ENCODE results near the gene SRSF3. TPM values are rescaled to one million over a fixed set of nuclear protein-coding genes. Genes with fewer than 3 reads are reported as not detected.

Gene SRSF3
- polyA plus RNA-seq, 2 of the 4 experiments (the other 2 are of a cell fraction) = 629 to 652 TPM

DNA sequence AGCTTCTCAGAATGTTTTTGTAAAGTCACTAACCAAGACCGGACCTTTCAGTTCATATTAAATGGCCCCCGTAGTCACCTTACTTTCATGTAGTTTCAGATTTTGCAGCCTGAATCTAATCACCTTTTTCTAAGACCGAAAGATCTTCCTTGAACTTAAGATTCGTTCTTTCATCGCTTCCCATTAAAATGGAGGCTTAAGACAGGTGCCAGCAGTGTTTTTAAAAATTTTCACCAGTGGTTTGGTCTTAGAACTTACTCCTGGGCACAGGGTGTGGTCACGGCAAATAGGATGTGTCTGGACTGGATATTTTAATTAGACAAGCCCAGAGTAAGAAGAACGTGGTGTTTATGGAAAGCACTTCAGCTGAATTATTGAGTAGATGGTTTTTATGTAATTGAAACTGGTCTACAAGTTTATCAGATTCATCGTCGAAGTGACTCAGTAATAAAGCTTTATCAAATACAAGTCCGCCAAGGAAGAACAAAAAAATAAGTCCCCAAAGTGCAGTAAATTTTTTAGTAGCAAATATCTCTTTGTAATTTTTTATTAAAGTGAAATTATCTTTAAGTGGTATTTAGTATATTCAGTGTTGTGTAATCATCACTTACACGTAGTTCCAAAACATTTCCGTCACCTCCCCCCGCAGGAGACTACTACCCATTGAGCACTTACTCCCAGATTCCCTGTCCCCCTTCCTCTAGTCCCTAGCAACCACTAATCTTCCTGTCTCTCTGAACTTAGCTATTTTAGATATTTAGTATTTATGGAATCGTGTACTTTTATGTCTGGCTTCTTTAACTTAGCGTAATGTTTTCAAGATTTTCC, 868 bp downstream of the SRSF3 start:
- DNase-seq (ENCODE audit: low read depth in 1 of 2, low spot score in 1 of 2) (peak in 1 of 2 experiments; percentile 56), FAIRE-seq (no peak), ATAC-seq (peak in 1 of 2 experiments; percentile 14; a peak in 1 of 6 replicates)
- ChIA-PET POLR2A (interaction anchor here (0.5 to 2.9 kb wide), 7 partner anchors 11 to 575 kb away, joined by 3 to 15 read pairs (median 4); partner anchors contain the start of gene PIM1), CTCF (no interaction called here)
- peaks cover 49% of the 10 kb centered on the region for H3K4me1 ChIP-seq
- peak overlapping the region; percentile 91 for H3K4me2 ChIP-seq
- H3K4me3 ChIP-seq = peak overlapping the region; percentile 86
- TF ChIP-seq CEBPB (IDR thresholded peaks at IDR 0.05) (peak; percentile 19 to 59; a peak in 3 of 4 replicates), TP53 (CRISPR knock-in tag; IDR thresholded peaks at IDR 0.05) (no peak), TFCP2L1 (CRISPR knock-in tag; IDR thresholded peaks at IDR 0.05) (peak; percentile 6; the same call in 1 of the 2 replicates), HOXA7 (CRISPR knock-in tag; IDR thresholded peaks at IDR 0.05) (peak; percentile 46)
- TF ChIP-seq, protein P1, sequence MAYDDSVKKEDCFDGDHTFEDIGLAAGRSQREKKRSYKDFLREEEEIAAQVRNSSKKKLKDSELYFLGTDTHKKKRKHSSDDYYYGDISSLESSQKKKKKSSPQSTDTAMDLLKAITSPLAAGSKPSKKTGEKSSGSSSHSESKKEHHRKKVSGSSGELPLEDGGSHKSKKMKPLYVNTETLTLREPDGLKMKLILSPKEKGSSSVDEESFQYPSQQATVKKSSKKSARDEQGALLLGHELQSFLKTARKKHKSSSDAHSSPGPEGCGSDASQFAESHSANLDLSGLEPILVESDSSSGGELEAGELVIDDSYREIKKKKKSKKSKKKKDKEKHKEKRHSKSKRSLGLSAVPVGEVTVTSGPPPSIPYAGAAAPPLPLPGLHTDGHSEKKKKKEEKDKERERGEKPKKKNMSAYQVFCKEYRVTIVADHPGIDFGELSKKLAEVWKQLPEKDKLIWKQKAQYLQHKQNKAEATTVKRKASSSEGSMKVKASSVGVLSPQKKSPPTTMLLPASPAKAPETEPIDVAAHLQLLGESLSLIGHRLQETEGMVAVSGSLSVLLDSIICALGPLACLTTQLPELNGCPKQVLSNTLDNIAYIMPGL (CRISPR knock-in tag; IDR thresholded peaks at IDR 0.05; ENCODE audit: borderline replicate concordance) = peak; percentile 37; the same call in 1 of the 2 replicates
- H3K27ac ChIP-seq = peak overlapping the region; percentile 81 to 92
- under 1% methylated on average over 15 of the region's 15 CpGs for WGBS (ENCODE audit: missing lambda C conversion rate)
- H3K9me3 ChIP-seq = no peaks in the 10 kb centered on the region

DNA sequence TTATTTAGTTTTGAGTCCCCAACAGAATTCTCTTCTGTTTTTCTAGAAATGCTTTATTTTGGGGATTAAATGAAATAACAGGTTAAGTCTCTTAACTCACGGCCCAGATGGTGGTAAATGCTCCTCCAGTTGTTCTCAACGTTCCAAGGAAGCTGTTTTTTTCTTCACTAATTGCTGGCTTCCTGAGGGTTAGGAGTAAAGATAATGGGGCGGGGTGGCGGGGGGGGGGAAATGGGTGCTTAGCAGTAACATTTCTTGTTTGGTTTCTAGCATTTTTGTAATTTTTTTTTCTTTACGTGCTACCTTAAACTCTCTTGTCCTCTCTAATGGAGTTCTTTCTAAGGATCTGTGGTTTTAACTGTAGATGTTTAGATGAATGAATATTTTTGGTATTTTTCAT, 2.2 kb downstream of the SRSF3 start:
- CTCF ChIA-PET = interaction anchor here (0.6 kb wide), 1 partner anchor 128 kb away, joined by 3 read pairs; no protein-coding TSS in a partner anchor
- POLR2A ChIA-PET = interaction anchor here (0.6 to 2.9 kb wide), 4 partner anchors 10 to 134 kb away, joined by 4 to 15 read pairs (median 4); no protein-coding TSS in a partner anchor

DNA sequence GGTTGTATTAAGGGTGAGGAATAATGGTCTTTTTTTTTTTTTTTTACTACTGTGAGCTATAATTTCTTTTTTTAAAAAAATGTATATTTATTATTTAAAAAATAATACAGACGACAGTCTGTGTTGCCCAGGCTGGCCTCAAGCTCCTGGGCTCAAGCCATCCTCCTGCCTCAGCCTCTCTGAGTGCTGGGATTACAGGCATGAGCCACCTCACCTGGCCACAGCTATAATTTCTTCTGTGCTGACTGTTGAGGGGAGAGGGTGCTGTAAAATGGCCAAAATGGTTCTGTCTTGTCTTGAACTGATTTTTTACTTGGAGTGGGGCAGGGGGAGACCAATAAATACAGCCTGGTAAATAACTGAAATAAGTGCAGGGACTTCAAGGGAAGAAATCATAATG, 3.6 kb downstream of the SRSF3 start:
- H3K27ac ChIP-seq = 0 out of 6 replicates have a peak overlapping the region, but pooled peaks of 1 of the 2 experiments have one; percentile 29
- peak overlapping the region; percentile 91 for H3K4me2 ChIP-seq
- peak overlapping the region; percentile 86 for H3K4me3 ChIP-seq
- CTCF ChIA-PET = interaction anchor here (0.7 to 1.9 kb wide), 6 partner anchors 11 to 161 kb away, joined by 3 to 7 read pairs (median 4); no protein-coding TSS in a partner anchor
- FAIRE-seq (no peak), ATAC-seq (no peak), DNase-seq (ENCODE audit: low read depth in 1 of 2, low spot score in 1 of 2) (no peak)
- TF ChIP-seq, protein P2, sequence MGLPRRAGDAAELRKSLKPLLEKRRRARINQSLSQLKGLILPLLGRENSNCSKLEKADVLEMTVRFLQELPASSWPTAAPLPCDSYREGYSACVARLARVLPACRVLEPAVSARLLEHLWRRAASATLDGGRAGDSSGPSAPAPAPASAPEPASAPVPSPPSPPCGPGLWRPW (IDR thresholded peaks at IDR 0.05) = no peak
- TF ChIP-seq FOSB (CRISPR knock-in tag; IDR thresholded peaks at IDR 0.05) (no peak), GATA3 (IDR thresholded peaks at IDR 0.05; ENCODE audit: borderline replicate concordance) (no peak), MAZ (IDR thresholded peaks at IDR 0.05; ENCODE audit: borderline replicate concordance, low read depth, low read length) (no peak), NPAS2 (CRISPR knock-in tag; IDR thresholded peaks at IDR 0.05; ENCODE audit: borderline replicate concordance) (no peak), KDM5A (IDR thresholded peaks at IDR 0.05) (no peak), ZC3H11A (IDR thresholded peaks at IDR 0.05) (no peak), RFX5 (IDR thresholded peaks at IDR 0.05) (no peak), RAD21 (conservative IDR thresholded peaks at IDR 0.05 in 1 of 2, IDR thresholded peaks at IDR 0.05 in 1 of 2) (no peak), MAFK (IDR thresholded peaks at IDR 0.05; ENCODE audit: partially characterized antibody) (no peak), CBX8 (IDR thresholded peaks at IDR 0.05) (no peak)
- TF ChIP-seq, protein P3, sequence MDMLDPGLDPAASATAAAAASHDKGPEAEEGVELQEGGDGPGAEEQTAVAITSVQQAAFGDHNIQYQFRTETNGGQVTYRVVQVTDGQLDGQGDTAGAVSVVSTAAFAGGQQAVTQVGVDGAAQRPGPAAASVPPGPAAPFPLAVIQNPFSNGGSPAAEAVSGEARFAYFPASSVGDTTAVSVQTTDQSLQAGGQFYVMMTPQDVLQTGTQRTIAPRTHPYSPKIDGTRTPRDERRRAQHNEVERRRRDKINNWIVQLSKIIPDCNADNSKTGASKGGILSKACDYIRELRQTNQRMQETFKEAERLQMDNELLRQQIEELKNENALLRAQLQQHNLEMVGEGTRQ (IDR thresholded peaks at IDR 0.05) = no peak
- TF ChIP-seq, protein P4, sequence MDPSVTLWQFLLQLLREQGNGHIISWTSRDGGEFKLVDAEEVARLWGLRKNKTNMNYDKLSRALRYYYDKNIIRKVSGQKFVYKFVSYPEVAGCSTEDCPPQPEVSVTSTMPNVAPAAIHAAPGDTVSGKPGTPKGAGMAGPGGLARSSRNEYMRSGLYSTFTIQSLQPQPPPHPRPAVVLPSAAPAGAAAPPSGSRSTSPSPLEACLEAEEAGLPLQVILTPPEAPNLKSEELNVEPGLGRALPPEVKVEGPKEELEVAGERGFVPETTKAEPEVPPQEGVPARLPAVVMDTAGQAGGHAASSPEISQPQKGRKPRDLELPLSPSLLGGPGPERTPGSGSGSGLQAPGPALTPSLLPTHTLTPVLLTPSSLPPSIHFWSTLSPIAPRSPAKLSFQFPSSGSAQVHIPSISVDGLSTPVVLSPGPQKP (IDR thresholded peaks at IDR 0.05; ENCODE audit: low read depth, low read length) = no peak
- WGBS (ENCODE audit: missing lambda C conversion rate) = 10% methylated on average over 1 of the region's 1 CpG
- H3K9me3 ChIP-seq = no peaks in the 10 kb centered on the region
- H3K4me1 ChIP-seq = peaks cover 63% of the 10 kb centered on the region
- POLR2A ChIA-PET = interaction anchor here (1.1 to 2.9 kb wide), 4 partner anchors 8 to 174 kb away, joined by 3 to 15 read pairs (median 5); partner anchors contain the start of gene CDKN1A

More for the DNA sequence above, 2.2 kb downstream of the SRSF3 start:
- peaks cover 57% of the 10 kb centered on the region for H3K4me1 ChIP-seq
- H3K27ac ChIP-seq = peak overlapping the region; percentile 6 to 92; a peak in 3 of 6 replicates
- H3K4me3 ChIP-seq = peak overlapping the region; percentile 86
- FAIRE-seq = no peak
- ATAC-seq = no peak
- WGBS (ENCODE audit: missing lambda C conversion rate) = under 1% methylated on average over 5 of the region's 5 CpGs
- peak overlapping the region; percentile 91 for H3K4me2 ChIP-seq
- TF ChIP-seq, protein P4 (IDR thresholded peaks at IDR 0.05; ENCODE audit: low read depth, low read length) = no peak
- TF ChIP-seq, protein P5, sequence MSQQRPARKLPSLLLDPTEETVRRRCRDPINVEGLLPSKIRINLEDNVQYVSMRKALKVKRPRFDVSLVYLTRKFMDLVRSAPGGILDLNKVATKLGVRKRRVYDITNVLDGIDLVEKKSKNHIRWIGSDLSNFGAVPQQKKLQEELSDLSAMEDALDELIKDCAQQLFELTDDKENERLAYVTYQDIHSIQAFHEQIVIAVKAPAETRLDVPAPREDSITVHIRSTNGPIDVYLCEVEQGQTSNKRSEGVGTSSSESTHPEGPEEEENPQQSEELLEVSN (IDR thresholded peaks at IDR 0.05; ENCODE audit: borderline replicate concordance, low read depth) = no peak
- TF ChIP-seq SMC3 (IDR thresholded peaks at IDR 0.05) (no peak), FOSB (CRISPR knock-in tag; IDR thresholded peaks at IDR 0.05) (no peak), TFCP2L1 (CRISPR knock-in tag; IDR thresholded peaks at IDR 0.05) (no peak), EP300 (IDR thresholded peaks at IDR 0.05) (no peak)
- H3K9me3 ChIP-seq = no peaks in the 10 kb centered on the region
- DNase-seq (ENCODE audit: low read depth in 1 of 2, low spot score in 1 of 2) = no peak

Measured in A549 (cell line).